ENCODE measurements around the gene WFS1.

WFS1 gene

DNA sequence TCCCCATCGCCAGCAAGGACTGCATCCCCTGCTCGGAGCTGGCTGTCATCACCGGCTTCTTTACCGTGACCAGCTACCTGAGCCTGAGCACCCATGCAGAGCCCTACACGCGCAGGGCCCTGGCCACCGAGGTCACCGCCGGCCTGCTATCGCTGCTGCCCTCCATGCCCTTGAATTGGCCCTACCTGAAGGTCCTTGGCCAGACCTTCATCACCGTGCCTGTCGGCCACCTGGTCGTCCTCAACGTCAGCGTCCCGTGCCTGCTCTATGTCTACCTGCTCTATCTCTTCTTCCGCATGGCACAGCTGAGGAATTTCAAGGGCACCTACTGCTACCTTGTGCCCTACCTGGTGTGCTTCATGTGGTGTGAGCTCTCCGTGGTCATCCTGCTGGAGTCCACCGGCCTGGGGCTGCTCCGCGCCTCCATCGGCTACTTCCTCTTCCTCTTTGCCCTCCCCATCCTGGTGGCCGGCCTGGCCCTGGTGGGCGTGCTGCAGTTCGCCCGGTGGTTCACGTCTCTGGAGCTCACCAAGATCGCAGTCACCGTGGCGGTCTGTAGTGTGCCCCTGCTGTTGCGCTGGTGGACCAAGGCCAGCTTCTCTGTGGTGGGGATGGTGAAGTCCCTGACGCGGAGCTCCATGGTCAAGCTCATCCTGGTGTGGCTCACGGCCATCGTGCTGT lies 31.5 kb downstream of the WFS1 start:
- DNase-seq, result no peak

DNA sequence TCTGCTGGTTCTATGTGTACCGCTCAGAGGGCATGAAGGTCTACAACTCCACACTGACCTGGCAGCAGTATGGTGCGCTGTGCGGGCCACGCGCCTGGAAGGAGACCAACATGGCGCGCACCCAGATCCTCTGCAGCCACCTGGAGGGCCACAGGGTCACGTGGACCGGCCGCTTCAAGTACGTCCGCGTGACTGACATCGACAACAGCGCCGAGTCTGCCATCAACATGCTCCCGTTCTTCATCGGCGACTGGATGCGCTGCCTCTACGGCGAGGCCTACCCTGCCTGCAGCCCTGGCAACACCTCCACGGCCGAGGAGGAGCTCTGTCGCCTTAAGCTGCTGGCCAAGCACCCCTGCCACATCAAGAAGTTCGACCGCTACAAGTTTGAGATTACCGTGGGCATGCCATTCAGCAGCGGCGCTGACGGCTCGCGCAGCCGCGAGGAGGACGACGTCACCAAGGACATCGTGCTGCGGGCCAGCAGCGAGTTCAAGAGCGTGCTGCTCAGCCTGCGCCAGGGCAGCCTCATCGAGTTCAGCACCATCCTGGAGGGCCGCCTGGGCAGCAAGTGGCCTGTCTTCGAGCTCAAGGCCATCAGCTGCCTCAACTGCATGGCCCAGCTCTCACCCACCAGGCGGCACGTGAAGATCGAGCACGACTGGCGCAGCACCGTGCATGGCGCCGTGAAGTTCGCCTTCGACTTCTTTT lies 32.2 kb downstream of the WFS1 start:
- DNase-seq, result no peak

DNA sequence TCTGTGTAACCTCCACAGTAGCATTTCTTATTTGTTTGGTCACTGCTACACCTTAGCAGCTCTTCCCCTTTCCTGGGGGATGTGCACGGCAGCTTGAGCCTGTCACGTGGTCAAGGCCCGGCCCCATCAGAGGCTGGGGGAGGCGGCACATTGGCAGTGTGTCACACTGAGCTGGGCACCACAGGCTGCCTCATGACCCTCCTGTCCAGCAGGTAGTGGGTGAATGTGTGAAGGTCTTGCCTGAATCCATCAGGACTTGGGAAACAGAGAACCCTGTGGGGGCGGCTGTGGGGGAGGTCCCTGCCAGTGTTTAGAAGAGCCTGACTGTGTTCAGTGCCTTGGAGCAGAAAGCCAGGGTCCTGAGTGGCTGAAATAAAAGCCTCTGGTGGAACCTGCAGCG lies 33.2 kb downstream of the WFS1 start:
- no peak for DNase-seq

DNA sequence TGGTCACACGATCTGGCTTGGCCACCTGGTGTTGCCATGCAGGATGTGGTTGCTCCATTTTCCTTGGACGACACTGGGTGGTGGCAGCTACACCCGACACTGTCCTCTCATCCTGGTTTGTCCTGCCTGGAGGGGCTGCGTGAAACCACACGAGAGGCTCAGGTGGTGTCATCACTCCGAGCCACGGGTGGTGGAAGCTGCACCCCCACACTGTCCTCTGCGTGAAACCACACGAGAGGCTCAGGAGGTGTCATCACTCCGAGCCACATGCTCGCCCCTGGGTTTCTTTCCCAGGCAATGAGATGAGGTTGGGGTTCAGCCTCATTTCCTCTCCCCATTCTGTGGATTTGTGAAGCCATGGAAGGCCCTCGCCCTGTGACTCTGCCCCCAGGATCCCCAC lies 34.3 kb downstream of the WFS1 start:
- DNase-seq, result no peak

DNA sequence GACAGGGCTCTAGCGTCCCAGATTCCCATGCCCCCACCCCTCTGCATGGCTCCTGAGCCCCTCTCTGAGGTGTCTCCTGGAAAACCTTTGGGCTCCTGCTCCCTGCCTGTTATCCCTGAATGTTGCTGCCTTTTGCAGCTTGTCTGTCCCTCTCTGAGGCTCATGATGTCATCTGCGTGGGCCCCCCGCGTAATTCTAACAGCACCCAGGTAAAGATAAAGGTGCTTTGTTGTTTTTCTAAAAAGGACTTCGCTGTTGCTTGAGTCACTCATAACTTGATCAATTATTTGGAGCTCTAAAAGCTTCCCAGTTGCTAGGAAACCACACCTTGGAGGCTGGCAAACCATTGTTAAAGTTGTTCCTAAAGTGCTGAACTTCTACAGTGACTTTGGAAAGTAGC lies 36.6 kb downstream of the WFS1 start:
- no peak for DNase-seq

DNA sequence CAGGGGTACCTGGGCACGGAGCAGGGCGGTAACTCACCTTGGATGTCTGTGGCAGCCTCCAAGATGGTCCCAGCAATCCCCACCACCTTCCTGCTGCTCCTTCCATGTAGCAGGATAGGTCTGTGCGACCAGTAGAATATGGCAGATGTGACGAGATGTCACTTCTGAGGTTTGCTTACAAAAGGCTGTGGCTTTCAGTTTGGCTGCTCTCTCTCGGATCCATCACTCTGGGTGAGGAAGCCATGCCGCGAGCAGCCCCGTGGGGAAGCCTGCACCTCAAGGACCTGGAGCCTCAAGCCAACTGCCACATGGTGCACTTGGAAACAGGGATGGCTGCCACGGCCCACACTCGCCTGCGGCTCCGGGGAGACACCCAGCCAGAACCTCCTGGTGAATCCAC lies 37.6 kb downstream of the WFS1 start:
- DNase-seq, result no peak

DNA sequence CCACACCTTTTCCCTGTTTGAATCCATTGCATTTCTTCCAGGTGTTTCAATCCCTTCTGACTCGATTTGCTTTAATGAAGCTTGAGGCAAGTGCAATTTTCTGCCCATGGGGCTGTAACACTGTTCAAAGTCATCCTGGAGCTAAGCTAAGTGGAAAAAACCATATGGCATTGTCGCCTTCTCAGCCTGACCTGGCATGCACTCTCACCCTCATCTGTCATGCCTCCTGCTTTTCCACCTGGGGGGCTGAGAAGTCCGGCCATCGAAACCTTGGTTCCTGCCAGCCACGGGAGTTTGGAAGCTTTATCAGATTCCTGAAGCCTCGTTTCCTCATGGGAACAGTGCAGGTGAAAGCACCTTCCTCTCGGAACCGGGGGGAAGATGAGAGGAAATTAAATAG lies 38.2 kb downstream of the WFS1 start:
- no peak for DNase-seq

DNA sequence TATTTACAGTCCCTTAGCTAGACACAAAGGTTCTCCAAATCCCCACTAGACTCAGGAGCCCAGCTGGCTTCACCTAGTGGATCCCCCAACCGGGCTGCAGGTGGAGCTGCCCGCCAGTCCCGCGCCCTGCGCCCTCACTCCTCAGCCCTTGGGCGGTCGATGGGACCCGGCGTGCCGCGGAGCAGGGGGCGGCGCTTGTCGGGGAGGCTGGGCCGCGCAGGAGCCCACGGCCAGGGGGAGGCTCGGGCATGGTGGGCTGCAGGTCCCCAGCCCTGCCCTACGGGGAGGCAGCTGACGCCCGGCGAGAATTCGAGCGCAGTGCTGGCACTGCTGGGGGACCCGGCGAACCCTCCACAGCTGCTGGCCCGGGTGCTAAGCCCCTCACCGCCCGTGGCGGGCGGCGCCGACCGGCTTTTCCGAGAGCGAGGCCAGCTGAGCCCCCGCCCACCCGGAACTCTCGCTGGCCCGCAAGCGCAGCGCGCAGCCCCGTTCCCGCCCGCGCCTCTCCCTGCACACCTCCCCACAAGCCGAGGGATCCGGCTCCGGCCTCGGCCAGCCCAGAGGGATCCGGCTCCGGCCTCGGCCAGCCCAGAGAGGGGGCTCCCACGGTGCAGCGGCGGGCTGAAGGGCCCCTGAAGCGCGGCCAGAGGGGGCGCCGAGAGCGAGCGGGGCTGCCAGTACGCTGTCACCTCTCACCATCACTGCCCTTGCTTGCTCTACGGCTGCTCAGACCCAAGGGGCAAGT lies 39.4 kb downstream of the WFS1 start:
- no peak for DNase-seq

DNA sequence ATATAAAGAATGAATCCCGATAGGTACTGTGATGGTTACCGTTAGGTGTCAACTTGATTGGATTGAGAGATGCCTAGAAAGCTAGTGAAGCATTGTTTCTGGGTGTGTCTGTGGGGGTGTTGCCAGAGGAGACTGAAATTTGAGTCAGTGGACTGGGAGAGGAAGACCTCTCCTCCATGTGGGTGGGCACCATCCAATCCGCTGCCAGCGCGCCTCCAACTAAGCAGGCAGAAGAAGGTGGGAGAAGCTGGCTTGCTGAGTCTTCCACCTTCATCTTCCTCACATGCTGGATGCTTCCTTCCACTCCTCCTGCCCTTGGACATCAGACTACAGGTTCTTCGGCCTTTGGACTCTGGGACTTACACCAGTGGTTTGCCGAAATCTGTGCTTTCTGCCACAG lies 40.1 kb downstream of the WFS1 start:
- DNase-seq, result no peak

DNA sequence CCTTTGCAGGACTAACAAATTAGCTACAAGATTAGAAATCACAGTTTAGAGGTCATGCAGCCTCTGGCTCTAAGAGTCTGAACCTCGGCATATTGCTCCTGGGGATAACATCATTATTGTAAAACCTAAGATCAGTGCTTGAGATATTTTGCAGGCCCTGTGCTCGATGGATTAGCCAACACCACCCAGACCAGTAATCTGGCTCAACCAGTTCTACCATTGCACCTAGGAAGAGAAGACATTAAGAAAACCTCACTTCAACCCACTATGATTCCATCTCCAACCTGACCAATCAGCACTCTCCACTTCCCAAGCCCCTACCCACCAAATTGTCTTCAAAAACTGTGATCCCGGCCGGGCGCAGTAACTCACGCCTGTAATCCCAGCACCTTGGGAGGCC lies 43.6 kb downstream of the WFS1 start:
- DNase-seq, result no peak

DNA sequence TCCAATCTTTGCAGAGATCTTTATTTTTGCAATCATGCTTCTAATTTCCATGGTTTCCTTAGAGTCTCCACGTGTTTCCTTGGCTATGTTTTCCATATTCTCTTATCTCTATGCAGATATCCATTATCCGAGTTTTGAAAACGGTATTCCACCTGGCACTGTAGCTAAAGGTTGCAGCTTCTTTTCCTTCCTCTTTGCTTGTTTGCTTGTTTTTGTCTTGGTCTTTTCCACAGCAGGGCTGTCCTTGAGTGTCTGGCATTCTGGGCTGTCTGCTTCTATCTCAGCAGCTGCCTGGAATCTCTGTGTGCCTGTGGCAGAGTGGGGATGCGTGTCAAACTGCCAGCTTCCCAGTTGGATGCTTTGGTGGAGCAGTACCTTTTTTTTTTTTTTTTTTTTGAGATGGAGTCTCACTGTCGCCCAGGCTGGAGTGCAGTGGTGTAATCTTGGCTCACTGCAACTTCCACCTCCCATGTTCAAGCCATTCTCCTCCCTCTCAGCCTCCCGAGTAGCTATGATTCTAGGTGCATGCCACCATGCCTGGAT lies 46.9 kb downstream of the WFS1 start:
- DNase-seq, result no peak

DNA sequence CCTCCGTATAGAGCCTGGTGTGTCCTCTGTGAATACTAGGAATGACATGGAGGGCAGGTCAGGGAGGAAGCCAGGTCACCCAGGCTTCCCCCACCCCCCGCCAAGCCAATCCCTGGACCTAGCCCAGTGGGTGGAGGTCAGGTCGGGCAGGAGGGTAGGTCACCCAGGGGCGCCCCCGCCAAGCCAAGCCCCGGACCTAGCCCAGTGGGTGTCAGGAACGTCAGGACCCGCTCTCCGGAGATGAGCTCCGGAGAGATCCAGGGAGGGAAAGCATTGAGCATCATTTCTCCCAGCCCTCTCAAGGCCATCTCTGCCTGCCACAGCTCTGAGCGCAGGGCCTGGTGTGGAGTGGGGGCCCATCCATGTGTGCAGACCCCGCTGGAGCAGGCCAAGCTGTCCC lies 48.6 kb downstream of the WFS1 start:
- no peak for DNase-seq

DNA sequence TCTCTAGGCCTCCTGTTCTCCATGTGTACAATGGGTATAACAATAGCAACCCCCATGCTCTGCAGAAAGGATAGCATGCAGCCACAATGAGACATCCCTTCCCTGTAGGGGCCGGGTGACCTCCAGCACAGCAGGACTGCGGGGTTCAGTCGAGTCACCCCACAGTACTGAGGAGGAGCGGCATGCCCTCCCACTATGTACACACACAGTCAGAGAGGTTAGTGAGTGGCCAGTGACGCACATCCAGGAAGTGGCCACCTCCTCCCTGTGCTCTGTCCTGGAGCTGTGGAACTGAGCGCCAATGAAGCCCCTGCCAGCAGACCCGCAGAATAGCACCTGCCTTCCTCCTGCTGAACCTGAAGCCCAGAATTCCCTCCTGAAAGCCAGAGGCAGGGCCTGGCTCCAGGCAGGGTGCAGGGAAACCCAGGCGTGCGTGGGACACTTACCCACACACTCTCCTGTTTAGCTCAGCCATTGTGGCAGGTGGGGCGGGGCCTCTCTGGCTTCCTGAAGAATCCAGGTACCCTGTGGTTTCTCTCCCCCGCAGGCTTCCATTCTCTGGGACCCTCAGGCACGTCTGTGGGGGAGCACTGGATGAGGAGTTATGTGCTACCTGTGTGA lies 50.0 kb downstream of the WFS1 start:
- no peak for DNase-seq

DNA sequence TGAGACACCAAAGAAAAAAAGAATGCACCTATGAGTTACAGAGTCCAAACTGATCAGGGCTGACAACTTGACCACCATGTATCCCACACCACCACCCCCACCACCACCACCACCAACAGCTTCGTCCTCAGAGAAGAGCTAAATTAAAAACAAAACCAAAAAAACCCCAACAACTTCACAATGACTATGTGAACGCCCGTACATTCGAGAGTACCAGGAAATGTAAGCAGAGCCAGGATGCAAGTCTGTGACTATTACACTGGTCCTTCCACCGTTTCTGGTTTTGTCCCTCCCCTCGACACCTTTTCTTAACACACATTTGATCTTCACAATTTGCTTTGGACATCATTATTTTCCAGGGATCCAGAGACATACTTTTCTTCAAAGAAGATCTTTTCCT lies 51.0 kb downstream of the WFS1 start:
- no peak for DNase-seq

DNA sequence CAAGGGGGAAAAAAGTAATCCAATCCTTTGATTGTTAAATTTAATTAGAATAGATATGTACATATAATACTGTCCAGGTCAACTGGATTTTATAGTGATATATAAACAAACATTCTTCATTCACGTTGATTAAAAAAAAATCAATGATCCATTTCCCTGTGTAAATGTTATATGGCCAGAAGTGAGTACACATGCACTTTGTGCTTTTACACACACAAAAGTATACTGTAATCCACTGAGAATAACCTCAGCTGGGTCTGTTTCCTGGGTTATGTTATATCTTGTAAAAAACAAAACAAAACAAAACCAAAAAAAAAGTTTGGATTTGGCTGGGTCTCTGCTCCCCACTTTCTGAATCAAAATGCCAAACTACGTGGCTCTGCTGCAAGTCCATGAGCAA lies 51.7 kb downstream of the WFS1 start:
- DNase-seq, result no peak

DNA sequence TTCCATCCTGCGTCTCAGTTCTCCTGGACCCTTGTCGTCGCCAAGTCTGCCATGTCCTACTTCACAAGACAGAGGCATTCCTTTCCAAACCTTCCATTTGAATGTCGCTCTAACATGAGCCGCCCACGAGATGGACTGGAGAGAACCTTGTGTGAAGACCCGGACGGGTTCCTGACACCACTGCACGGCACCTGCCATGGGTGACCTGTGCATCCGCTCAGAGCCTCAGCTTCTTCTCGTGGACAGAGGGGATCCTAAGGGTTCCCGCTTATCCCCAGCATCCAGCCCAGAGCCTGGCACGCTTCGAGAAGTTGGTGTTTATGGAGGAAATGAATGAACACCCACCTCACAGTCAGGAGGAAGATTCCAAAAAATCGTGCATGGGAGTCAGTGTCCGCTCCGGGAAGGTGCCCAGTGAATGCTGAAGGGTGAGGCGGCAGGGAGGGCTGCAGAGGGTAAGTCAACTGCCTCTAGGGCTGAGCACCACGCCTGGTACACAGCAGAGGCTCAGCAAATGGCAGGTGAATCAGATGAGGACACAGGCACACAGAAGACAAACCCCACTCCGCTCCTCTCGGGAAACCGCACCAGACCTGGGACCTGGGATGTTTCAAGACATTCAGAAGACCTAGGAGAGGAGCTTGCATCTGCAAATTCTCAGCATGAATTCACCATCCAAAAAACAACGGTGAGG lies 52.6 kb downstream of the WFS1 start:
- no peak for DNase-seq

DNA sequence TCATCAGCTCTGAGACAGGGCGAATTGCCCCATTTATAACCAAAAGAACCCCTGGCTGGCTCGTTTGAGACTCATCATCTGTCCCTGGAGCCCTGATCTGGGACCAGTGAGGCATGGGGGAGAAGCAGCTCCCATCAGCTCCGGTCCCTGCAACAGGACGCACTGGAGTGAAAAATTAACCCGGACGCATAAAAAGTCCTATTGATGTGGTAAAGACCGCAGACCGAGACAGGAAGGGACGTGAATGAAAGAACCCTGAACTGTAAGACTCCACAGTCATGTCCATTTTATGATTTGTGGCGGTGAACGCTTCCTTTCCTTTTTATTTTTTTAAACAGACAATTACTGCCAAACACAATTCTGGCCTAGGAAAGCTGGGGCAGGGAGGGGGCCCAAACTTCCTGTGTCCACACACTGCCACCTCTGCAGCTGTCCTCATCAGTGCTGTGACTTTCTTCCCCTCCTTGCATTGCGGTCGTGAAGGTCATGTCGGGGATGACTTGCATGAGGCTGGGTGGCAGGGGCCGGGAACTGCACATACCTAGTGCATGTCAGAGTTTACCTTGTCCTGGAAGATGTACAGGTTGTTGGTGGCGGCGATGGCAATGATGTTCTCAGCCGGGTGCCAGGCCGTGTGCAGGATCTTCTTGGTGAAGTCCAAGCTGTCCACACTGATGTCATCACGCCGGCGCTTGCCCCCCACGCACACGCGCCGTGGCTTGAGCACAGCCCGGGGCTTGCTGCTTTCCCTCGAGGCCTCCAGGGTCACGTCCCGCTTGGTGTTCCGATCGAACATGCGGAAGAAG lies 53.3 kb downstream of the WFS1 start:
- no peak for DNase-seq

DNA sequence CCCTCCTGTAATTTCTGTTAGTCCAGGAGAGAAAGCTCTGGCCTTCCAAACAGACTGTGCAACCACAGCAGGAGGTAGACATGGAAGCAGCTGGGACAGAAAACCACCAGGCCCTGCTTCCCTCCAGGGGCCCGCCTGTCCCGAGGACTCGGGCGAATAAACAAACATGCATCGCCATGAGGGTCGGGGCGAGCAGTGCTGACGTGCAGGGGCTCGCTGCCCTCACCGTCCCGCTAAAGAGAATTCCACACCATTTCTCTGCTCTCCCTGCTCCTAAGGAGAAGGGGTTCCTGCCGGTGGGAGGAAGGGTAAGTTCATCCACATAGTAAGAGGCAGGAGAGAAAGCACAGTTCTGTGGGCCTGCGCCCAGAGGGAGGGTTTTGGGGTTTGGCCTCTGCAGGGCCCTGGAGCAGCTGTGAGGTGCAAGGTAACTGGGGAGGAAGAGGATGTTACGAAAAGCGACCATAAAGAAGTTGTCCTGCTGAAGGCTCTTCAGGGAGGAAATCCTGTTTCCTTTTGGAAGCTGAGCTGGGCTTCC lies 54.9 kb downstream of the WFS1 start:
- no peak for DNase-seq

DNA sequence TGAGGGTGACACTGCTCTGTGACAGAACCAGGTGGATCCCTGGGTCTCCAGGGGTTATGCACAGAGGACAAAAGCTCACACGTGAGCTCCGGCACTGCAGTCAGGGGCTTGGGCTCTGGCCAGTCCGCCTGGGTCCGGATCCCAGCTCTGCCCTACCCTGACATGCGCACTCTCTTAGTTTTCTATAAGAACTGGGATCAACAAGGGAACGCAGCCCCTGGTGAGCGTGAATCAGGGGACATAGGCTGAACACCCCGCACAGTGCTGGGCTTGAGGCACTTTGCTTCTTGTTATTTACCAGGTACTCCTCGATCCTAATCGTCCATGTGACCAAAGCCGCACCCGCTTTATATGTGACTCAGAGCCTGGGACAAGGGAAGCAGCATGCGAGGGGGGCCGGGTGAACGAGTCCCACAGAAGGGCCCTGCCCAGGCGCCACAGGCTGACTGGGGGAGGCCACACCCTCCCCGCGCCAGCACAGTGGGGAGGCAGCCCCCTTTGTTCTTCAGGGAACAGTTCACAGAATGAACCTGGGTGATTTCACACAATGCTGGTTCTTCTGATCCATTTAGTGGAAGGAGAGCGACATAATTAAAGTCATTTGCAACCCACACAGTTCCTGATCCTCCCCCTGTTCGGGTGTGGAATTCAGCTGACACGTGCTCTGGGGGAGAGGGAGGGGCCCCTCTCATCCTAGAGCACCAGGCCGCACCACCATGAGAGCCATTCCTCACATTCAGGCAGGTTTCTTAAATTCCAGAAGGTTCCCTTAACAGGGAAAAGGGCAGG lies 55.5 kb downstream of the WFS1 start:
- DNase-seq, result no peak

DNA sequence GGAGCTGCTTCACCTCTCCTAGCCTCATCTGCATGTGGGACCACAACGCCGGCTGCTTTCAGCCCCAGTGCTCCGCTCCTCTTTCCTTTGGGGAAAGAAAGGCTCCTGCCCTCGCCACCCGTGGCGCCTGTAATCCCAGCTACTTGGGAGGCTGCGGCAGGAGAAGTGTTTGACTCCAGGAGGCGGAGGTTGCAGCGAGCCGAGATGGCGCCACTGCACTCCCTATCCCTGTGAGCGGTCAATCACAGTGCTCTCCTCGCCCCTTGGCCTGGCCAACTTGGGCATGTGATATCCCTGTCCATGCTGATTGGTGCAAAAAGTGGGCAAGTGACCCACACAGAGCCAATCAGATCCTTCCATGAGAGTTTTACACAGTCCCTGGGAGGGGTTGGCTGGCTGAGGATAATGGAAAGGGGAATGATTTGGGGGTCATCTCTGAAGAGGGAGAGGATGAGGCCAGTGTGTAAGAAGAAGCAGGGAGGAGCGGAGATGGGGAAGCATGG lies 56.2 kb downstream of the WFS1 start:
- DNase-seq, result no peak

All from GDM1 (cell line).